PC-3 (cell line): ENCODE results near the gene OCA2. TPM values are rescaled to one million over a fixed set of nuclear protein-coding genes. Genes with fewer than 3 reads are reported as not detected.

Experiments used
- ATAC-seq: fragments of 200-7000 bp; cut with Tn5 transposase; 2 replicates; pipeline ENCODE4 v1.9.1; 2020; ENCODE audit warnings: mild to moderate bottlenecking, moderate library complexity
- BruUV-seq: library from RNA; stranded (reverse); fragments of 400-500 nt; replicated peaks from 2 replicates; lab custom pipeline; 2021; lab: Mats Ljungman, UMichigan
- CTCF ChIA-PET: fragments of 300-600 bp; sonication (Branson Sonifier 250); formaldehyde crosslinking; loops from one replicate; lab custom pipeline; 2022; ENCODE audit warnings: antibody characterized with exemption; lab: Charles Lee
- POLR2A ChIA-PET: fragments of 300-600 bp; sonication (Branson Sonifier 250); formaldehyde crosslinking; loops from one replicate; lab custom pipeline; 2022; ENCODE audit warnings: antibody characterized with exemption; ENCODE audit not compliant: unreplicated experiment; lab: Charles Lee
- DNase-seq: peaks from one replicate; pipeline ENCODE4 v3.0.0-alpha.2; 2015
- H2AFZ ChIP-seq: fragments of 300-600 bp; sonication (generic); 2 replicates; pipeline ENCODE4 v1.6.0; 2016; ENCODE audit warnings: antibody characterized with exemption, low read length
- H3F3A ChIP-seq: fragments of 300-600 bp; sonication (generic); one replicate; pipeline ENCODE4 v1.6.0; 2017; ENCODE audit warnings: antibody characterized with exemption, low read length, control low read depth, mild to moderate bottlenecking; ENCODE audit not compliant: unreplicated experiment
- H3K27ac ChIP-seq: fragments of 300-600 bp; sonication (generic); 2 replicates; pipeline ENCODE4 v1.5.1; 2016; ENCODE audit warnings: mild to moderate bottlenecking, low read length
- H3K27me3 ChIP-seq: fragments of 300-600 bp; sonication (generic); 2 replicates; pipeline ENCODE4 v1.6.1; 2016; ENCODE audit warnings: low read length, mixed read lengths
- H3K36me3 ChIP-seq: fragments of 300-600 bp; sonication (generic); 2 replicates; pipeline ENCODE4 v1.6.1; 2016; ENCODE audit warnings: low read depth, mixed run types, low read length, mixed read lengths
- H3K4me1 ChIP-seq: fragments of 300-600 bp; sonication (generic); 2 replicates; pipeline ENCODE4 v1.5.1; 2016; ENCODE audit warnings: low read length; ENCODE audit not compliant: insufficient read depth
- H3K4me2 ChIP-seq: fragments of 300-600 bp; sonication (generic); 2 replicates; pipeline ENCODE4 v1.6.0; 2016; ENCODE audit warnings: low read length
- H3K4me3 ChIP-seq: fragments of 300-600 bp; sonication (generic); 2 replicates; pipeline ENCODE4 v1.5.1; 2016; ENCODE audit warnings: mild to moderate bottlenecking, low read length, mixed read lengths
- H3K79me2 ChIP-seq: fragments of 300-600 bp; sonication (generic); 2 replicates; pipeline ENCODE4 v1.6.1; 2017; ENCODE audit warnings: low read length, mixed read lengths
- H3K9ac ChIP-seq: fragments of 300-600 bp; sonication (generic); 2 replicates; pipeline ENCODE4 v1.6.0; 2016; ENCODE audit warnings: mild to moderate bottlenecking, low read length
- H3K9me2 ChIP-seq: fragments of 300-600 bp; sonication (generic); replicated peaks from 2 replicates; pipeline ENCODE4 v1.6.1; 2016; ENCODE audit warnings: mixed run types, low read length, mixed read lengths
- H3K9me3 ChIP-seq: fragments of 300-600 bp; sonication (generic); 2 replicates; pipeline ENCODE4 v1.6.1; 2016; ENCODE audit warnings: low read length, mixed read lengths
- H4K20me1 ChIP-seq: fragments of 300-600 bp; sonication (generic); 2 replicates; pipeline ENCODE4 v1.6.1; 2016; ENCODE audit warnings: low read length, mixed read lengths
- CTCF ChIP-seq: fragments of 300-600 bp; sonication (generic); conservative IDR thresholded peaks from 2 replicates; pipeline ENCODE4 v1.5.1; 2017; ENCODE audit warnings: antibody characterized with exemption, low read depth, mild to moderate bottlenecking, low read length
- EZH2 ChIP-seq: fragments of 300-600 bp; sonication (generic); IDR thresholded peaks from one replicate; pipeline ENCODE4 v1.6.1; 2017; ENCODE audit warnings: antibody characterized with exemption, mild to moderate bottlenecking, low read length; ENCODE audit not compliant: unreplicated experiment
- EZH2phosphoT487 ChIP-seq: fragments of 300-600 bp; sonication (generic); IDR thresholded peaks from 2 replicates; pipeline ENCODE4 v1.6.1; 2018; ENCODE audit warnings: mild to moderate bottlenecking, antibody characterized with exemption, low read length, borderline replicate concordance
- intact Hi-C: fragments of 100-400 bp; cut with micrococcal nuclease; formaldehyde crosslinking; loops from 2 replicates; pipeline ENCODE4 v1.9.0; 2023
- total RNA-seq: library from RNA; depleted of rRNA; stranded (reverse); fragments of >200 nt; gene quantifications from 2 replicates; pipeline ENCODE4 v1.2.3, GENCODE V29; 2014

Gene OCA2
- total RNA-seq, 1 experiment from 2014 or later, result not detected

- intact Hi-C loops, result no loop called here
- Histone ChIP-seq H3K4me3 (no peak overlapping the region), H3K9me2 (no peaks in the 10 kb centered on the region), H3K9ac (no peak overlapping the region), H3K4me1 (no peaks in the 10 kb centered on the region), H3K4me2 (no peak overlapping the region), H3K9me3 (peaks cover 9% of the 10 kb centered on the region; the same call in 1 of the 2 replicates), H4K20me1 (no peaks in the 10 kb centered on the region), H2AFZ (no peak overlapping the region), H3K79me2 (no peaks in the 10 kb centered on the region), H3K27me3 (no peaks in the 10 kb centered on the region), H3K36me3 (no peaks in the 10 kb centered on the region), H3F3A (no peaks in the 10 kb centered on the region), H3K27ac (no peak overlapping the region)
- ATAC-seq, result no peak
- ChIA-PET POLR2A (no interaction called here), CTCF (no interaction called here)
- DNase-seq, result no peak
- no TSS peak for BruUV-seq
- no peak for TF ChIP-seq CTCF
- no peak for TF ChIP-seq EZH2
- no peak for TF ChIP-seq EZH2phosphoT487
These were observed 235.0 kb downstream of the OCA2 start for GRCh38 chr15:27864086-27864485.

- H3K9me2 ChIP-seq, result no peaks in the 10 kb centered on the region
- POLR2A ChIA-PET, result no interaction called here
- no peaks in the 10 kb centered on the region for H3K36me3 ChIP-seq
- no peak for ATAC-seq
- H3K9me3 ChIP-seq, result peaks cover 9% of the 10 kb centered on the region; the same call in 1 of the 2 replicates
- no peaks in the 10 kb centered on the region for H3K79me2 ChIP-seq
- H4K20me1 ChIP-seq, result no peaks in the 10 kb centered on the region
- intact Hi-C loops, result no loop called here
- no peaks in the 10 kb centered on the region for H3F3A ChIP-seq
- CTCF ChIA-PET, result no interaction called here
- H3K4me3 ChIP-seq, result no peak overlapping the region
- no peak overlapping the region for H3K9ac ChIP-seq
- no peak overlapping the region for H3K27ac ChIP-seq
- no peak overlapping the region for H2AFZ ChIP-seq
- TF ChIP-seq EZH2, result no peak
- no peak for TF ChIP-seq EZH2phosphoT487
- TF ChIP-seq CTCF, result no peak
- BruUV-seq, result no TSS peak
- no peak overlapping the region for H3K4me2 ChIP-seq
- no peak for DNase-seq
- H3K4me1 ChIP-seq, result no peaks in the 10 kb centered on the region
- H3K27me3 ChIP-seq, result no peaks in the 10 kb centered on the region
These were observed 236.1 kb downstream of the OCA2 start for GRCh38 chr15:27863000-27863399.

- Histone ChIP-seq H3K9me2 (no peaks in the 10 kb centered on the region), H3K36me3 (no peaks in the 10 kb centered on the region), H3K4me3 (no peak overlapping the region), H4K20me1 (no peaks in the 10 kb centered on the region), H3K9ac (no peak overlapping the region), H3K79me2 (no peaks in the 10 kb centered on the region), H2AFZ (no peak overlapping the region), H3F3A (no peaks in the 10 kb centered on the region), H3K27ac (no peak overlapping the region), H3K9me3 (peaks cover 9% of the 10 kb centered on the region), H3K27me3 (no peaks in the 10 kb centered on the region), H3K4me2 (no peak overlapping the region), H3K4me1 (no peaks in the 10 kb centered on the region)
- no peak for ATAC-seq
- intact Hi-C loops, result no loop called here
- BruUV-seq, result no TSS peak
- ChIA-PET POLR2A (no interaction called here), CTCF (no interaction called here)
- TF ChIP-seq EZH2 (no peak), EZH2phosphoT487 (no peak), CTCF (no peak)
- no peak for DNase-seq
These were observed 237.9 kb downstream of the OCA2 start for GRCh38 chr15:27861171-27861570.
